GM20000 (cell line): ENCODE data around the gene PAQR8.

Experiments
- DNase-seq: peaks from one replicate; pipeline ENCODE4 v3.0.0; 2012; ENCODE audit warnings: low spot score
- TF ChIP-seq, protein P1 (sequence below): IDR thresholded peaks from 2 replicates; pipeline ENCODE4 v1.5.1; 2012; ENCODE audit warnings: mild to moderate bottlenecking, control low read depth; ENCODE audit errors: extremely low read depth, missing control alignments

The PAQR8 gene

DNA sequence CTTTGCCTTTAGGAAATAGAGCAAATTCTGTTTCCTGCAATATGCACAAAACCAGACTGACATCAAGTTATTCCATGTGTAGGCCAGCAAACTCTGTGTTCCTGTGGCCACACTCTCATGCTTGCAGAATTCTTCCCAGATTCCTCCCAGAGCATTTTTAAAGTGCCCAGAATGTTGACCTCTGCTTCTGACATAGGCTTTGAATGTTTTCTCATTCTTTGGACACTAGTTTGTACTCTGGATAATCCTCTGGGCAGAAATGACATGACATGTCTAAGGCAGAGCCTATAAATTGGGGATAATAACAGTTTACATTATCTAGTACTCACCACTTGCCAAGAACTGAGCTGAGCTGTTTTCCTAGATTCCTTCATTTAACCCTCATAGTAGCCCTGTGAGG, 49.0 kb downstream of the PAQR8 start:
- TF ChIP-seq, protein P1, sequence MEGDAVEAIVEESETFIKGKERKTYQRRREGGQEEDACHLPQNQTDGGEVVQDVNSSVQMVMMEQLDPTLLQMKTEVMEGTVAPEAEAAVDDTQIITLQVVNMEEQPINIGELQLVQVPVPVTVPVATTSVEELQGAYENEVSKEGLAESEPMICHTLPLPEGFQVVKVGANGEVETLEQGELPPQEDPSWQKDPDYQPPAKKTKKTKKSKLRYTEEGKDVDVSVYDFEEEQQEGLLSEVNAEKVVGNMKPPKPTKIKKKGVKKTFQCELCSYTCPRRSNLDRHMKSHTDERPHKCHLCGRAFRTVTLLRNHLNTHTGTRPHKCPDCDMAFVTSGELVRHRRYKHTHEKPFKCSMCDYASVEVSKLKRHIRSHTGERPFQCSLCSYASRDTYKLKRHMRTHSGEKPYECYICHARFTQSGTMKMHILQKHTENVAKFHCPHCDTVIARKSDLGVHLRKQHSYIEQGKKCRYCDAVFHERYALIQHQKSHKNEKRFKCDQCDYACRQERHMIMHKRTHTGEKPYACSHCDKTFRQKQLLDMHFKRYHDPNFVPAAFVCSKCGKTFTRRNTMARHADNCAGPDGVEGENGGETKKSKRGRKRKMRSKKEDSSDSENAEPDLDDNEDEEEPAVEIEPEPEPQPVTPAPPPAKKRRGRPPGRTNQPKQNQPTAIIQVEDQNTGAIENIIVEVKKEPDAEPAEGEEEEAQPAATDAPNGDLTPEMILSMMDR = no peak
- no peak for DNase-seq

DNA sequence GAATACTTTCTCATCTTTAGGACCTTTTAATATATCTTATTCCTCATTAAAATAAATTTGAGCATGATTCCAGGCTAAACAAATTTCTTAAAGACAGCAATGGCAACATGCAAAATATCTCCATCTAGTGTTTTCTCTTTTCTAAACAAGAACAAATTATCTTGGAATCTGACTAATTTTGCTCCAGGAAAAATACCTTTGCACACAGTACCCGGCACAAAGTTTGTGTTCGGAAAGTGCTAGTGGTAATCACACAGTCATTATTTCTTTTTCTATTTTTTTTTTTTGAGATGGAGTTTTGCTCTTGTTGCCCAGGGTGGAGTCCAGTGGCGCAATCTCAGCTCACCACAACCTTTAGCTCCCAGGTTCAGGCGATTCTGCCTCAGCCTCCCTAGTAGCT, 50.0 kb downstream of the PAQR8 start:
- TF ChIP-seq, protein P1 = no peak
- no peak for DNase-seq

DNA sequence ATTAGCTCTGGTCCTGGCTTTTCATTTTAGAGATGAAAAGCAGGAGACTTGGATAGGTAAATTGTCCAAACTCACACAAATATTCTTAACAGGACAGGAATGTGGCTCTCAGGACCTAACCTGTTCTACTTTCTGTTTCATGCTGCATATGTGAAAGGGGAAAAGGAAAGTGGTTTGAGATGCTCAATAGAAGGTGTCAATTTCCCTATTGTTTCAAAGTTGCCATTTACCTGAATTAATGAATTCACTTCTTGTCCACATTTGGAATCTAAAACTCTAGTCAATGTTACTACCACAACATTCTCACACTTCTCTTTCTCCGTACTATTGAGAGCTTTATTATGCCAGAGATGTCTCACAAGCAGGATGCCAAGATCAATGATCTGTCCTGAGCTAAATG, 53.4 kb downstream of the PAQR8 start:
- DNase-seq = no peak

DNA sequence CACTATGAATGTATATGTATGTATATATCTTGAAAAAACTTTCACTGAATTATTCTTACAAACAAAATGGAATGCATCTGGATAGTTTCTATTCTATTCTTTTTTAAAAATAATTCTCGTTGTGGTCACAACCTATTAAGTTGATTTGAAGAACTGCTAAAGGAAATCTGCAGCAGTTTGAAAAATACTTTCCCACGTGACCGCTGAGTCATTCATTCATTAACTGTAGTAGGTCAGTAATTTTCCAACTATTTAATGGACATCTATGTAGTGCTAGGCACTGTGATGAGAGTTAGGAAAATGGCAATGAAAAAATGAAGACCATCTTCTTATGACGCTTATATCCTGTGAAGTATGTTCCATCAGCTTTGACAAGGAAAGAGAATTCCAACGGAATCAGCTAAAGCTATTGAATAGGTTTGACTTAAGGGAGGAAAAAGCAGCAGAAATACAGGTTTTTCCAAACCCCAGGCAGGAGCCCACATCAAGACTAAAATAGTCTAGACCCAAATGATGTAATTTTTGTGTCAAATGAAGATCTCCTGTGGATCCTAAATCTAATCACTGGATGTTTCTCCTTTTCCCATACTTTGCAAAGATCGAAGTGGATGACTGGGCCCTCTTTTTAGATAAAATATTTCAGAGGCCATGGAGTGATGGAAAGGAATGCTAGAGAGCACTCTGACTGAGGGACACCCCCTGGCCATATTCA, 54.1 kb downstream of the PAQR8 start:
- TF ChIP-seq, protein P1 = no peak
- DNase-seq = no peak

More for the DNA sequence above, 53.4 kb downstream of the PAQR8 start:
- TF ChIP-seq, protein P1 = no peak

DNA sequence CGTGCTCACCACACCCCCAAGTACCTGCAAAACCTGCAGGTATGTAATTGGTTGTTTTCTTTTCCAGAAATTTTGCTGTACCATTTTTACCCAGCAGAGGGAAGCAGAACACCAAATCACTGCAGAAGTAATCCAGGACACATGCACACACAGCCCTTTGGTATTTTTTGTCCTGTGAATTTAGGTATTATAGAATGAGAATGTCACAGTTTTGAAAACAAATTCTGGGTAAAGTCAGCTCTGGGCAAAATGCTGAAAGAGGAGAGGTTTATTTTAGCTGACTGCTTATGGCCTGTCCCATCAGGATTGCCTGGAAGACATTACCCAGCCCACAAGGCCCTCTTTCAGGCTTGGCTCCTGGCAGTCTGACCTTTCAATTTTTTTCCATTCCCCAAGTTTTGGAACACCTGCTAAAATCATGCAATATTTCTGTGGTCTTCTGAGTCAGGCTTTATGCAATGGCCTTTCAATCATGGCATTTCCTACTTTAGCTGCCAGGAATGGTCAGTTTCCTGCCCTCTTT, 54.7 kb downstream of the PAQR8 start:
- DNase-seq = peak; percentile 63
- TF ChIP-seq, protein P1 = peak; percentile 49

DNA sequence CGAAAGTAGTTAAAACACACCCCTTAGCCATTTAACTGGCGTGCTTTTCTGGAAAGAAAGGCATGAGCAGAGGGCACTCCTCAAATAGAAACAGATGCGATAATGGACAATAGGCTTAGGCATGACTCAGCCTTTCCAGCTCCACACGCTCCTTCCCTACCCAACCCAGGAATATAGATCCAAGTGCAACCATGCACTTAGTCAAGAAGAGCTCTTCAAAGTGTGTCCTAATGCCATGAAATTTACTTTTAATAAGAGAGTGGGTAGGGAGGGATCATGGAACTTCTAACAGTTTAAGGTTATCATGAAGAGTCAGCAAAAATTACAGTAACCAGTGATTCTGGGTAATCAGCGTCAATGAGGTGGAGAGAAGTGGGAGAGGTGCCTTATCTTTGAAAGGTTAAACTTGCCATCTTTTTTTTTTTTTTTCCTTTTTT, 55.7 kb downstream of the PAQR8 start:
- no peak for DNase-seq
- TF ChIP-seq, protein P1 = no peak

DNA sequence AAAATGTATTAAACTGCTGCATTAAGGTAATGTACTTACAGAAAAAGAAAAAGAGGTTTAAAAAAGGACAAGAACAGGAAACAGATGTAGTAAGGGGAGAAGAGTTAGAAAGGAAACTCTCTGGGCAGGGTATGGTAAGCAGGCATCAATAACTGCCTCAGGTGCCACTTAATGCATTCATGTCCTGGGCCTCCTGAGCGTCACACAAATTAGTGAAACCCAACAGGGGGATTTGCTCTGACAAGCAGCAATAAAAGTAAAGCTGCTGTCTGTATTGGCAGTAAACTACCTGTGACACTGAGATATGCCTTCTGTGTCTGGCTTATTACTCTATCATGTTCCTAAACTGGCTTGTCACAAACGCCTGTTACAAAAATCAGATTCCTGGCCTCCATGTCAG, 56.7 kb downstream of the PAQR8 start:
- TF ChIP-seq, protein P1 = no peak
- DNase-seq = no peak
